WERI-Rb-1 (cell line): ENCODE data around the gene DLG3.

Source experiments
- DNase-seq: peaks from one replicate; pipeline ENCODE4 v3.0.0-alpha.2; 2020
- H3K27ac ChIP-seq: fragments of 250-450 bp; sonication (Bioruptor Pico); 2 replicates; pipeline ENCODE4 v1.5.1; 2020; ENCODE audit warnings: mild to moderate bottlenecking, moderate library complexity
- H3K27me3 ChIP-seq: fragments of 250-450 bp; sonication (Bioruptor Pico); 2 replicates; pipeline ENCODE4 v1.5.1; 2021; ENCODE audit warnings: mild to moderate bottlenecking, low read depth, moderate library complexity; ENCODE audit not compliant: insufficient read depth, severe bottlenecking
- H3K36me3 ChIP-seq: fragments of 250-450 bp; sonication (Bioruptor Pico); 2 replicates; pipeline ENCODE4 v1.5.1; 2020; ENCODE audit warnings: mild to moderate bottlenecking, moderate library complexity
- H3K4me3 ChIP-seq: 2 replicates; pipeline ENCODE4 v1.5.1; 2011; ENCODE audit warnings: low read depth, mild to moderate bottlenecking, control low read depth, low read length
- H3K9me3 ChIP-seq: fragments of 250-450 bp; sonication (Bioruptor Pico); 2 replicates; pipeline ENCODE4 v1.5.1; 2021; ENCODE audit warnings: mild to moderate bottlenecking, moderate library complexity; ENCODE audit not compliant: severe bottlenecking
- TF ChIP-seq, protein P1 (sequence below): IDR thresholded peaks from 2 replicates; pipeline ENCODE4 v1.5.1; 2011; ENCODE audit warnings: low read depth, mild to moderate bottlenecking, control low read depth, inconsistent platforms, low read length

DLG3 gene

DNA sequence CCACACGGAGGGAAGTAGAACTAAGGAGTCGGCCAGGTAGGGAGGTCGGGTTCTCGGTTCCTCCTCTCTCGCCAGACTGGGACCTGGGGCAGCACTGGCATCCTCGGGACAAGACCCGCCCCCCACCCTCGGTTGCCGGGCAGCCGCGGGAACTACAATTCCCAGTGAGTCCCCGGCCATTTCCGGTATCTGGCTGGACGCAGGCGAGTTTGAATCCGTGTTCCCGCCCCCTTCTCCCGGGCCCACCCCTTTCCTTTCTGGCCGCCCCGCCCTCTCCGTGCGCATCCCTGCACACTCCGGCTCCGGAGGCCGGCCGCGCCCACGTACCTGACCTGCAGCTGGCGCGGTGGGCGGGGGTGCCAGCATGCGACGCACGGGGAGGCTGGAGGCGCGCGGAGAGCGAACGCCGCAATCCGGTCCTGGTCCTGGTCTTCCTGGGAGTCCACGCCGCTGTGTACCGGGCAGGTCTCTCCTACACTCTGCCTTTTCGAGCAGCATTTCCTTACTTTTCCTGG, 10.2 kb upstream of the DLG3 start:
- peak overlapping the region; percentile 49 for H3K27ac ChIP-seq
- peak; percentile 89 for DNase-seq
- H3K9me3 ChIP-seq, result no peaks in the 10 kb centered on the region
- H3K36me3 ChIP-seq, result no peaks in the 10 kb centered on the region
- peaks cover 33% of the 10 kb centered on the region for H3K27me3 ChIP-seq
- TF ChIP-seq, protein P1, sequence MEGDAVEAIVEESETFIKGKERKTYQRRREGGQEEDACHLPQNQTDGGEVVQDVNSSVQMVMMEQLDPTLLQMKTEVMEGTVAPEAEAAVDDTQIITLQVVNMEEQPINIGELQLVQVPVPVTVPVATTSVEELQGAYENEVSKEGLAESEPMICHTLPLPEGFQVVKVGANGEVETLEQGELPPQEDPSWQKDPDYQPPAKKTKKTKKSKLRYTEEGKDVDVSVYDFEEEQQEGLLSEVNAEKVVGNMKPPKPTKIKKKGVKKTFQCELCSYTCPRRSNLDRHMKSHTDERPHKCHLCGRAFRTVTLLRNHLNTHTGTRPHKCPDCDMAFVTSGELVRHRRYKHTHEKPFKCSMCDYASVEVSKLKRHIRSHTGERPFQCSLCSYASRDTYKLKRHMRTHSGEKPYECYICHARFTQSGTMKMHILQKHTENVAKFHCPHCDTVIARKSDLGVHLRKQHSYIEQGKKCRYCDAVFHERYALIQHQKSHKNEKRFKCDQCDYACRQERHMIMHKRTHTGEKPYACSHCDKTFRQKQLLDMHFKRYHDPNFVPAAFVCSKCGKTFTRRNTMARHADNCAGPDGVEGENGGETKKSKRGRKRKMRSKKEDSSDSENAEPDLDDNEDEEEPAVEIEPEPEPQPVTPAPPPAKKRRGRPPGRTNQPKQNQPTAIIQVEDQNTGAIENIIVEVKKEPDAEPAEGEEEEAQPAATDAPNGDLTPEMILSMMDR, result no peak
- peak overlapping the region; percentile 63 for H3K4me3 ChIP-seq

DNA sequence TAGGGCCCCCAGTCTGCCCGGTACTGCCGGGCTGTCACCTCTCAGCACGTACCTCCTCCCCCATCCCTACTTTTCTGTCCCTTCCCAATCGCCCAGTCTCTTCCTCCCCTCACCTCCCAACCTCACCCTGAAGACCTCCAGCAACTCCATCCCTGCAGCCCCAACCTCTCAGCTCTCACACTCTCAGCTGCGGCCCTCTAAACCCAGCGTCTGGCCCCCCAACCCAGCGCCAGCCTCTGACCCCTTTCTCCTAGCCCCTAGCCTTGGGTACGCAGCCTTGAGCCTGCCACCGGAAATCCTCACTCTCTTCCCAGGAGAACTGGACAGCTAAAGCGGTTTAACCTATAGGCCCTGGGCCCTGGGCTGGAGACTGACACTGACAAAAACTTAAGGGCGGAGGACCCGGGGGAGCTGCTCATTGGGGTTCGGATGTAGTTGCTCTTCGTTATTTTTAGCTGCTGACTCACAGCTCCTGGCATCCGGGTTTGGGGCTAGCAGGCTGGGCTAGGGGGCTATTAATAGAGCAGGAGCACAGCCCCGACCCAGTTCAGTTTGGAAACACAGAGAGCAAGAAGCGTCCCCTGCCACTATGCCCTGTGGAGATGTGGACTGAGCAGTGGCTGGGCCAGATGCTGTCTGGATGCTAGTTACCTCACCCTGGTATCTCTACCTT, 9.6 kb upstream of the DLG3 start:
- Histone ChIP-seq H3K27ac (no peak overlapping the region), H3K27me3 (peaks cover 36% of the 10 kb centered on the region), H3K36me3 (no peaks in the 10 kb centered on the region), H3K9me3 (no peaks in the 10 kb centered on the region), H3K4me3 (peak overlapping the region; percentile 63)
- TF ChIP-seq, protein P1, result no peak
- no peak for DNase-seq

DNA sequence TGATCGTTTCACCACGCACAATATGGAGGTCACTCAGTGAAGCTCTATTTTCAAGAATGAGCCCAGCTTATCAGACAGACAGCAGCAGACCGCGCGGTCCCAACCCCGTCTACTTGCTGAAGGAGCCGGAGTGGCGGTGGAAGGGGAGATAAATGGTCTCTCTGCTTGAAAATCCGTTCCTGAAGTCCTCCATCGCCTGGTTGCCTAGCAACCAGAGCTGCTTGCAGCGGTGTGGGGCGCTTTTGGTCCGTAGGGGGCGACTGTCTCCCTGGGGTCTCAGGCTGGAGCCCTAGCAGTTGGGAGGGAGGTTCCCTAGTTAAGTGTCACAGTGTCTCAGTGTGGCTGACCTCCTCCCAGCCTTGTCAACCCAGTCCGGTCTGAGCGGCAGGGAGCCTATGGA, 8.3 kb upstream of the DLG3 start:
- H3K36me3 ChIP-seq, result no peaks in the 10 kb centered on the region
- DNase-seq, result peak; percentile 55
- TF ChIP-seq, protein P1, result peak; percentile 35; the same call in 1 of the 2 replicates
- no peaks in the 10 kb centered on the region for H3K9me3 ChIP-seq
- H3K27me3 ChIP-seq, result peaks cover 49% of the 10 kb centered on the region
- H3K4me3 ChIP-seq, result no peak overlapping the region
- no peak overlapping the region for H3K27ac ChIP-seq

DNA sequence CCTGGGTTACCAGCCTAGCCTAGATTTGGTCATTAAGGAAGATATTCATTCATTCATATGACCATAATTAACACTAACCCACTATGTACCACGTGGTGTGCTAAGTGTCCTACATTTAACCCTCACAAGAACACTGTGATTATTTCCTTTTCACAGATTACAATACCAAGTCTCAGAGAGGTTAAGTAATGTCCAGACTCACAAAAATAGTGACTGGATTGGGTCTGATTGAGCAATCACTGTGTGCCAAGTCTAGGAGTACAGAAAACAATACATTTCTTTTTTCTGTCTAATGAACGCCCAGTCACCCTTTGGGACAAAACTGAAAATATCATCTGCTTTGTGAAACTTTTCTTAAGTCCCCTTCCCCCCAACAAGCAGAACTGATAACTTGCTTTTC, 7.6 kb upstream of the DLG3 start:
- Histone ChIP-seq H3K36me3 (no peaks in the 10 kb centered on the region), H3K9me3 (no peaks in the 10 kb centered on the region), H3K27ac (no peak overlapping the region), H3K4me3 (no peak overlapping the region), H3K27me3 (peaks cover 54% of the 10 kb centered on the region)
- DNase-seq, result no peak
- TF ChIP-seq, protein P1, result no peak

DNA sequence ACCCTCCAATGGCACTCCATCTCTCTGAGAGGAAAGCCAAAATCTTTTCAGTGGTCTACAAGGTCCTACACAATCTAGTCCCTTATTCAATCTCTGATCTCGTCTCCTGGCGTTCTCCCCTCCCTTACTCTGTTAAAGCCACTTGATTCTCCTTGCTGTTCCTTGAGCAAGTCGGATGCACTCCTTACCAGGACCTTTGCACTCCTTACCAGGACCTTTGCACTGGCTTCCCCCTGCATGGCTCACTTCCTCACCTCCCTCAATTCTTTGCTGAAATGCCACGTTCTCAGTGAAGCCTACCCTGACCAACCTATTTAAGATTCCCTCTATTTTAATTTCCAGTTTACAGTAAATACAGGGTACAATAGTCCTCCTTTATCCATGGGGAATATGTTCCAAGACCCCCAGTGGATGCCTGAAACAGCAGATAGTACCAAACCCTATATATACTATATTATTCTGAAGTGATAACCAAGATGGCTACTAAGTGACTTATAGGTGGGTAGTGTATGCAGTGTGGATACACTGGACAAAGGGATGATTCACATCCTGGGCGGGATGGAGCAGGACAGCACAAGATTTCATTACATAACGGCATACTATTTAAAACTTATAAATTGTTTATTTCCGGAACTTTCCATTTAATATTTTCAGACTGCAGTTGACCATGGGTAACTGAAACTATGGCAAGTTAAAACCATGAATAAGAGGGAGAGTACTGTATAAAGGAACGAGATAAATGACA, 6.5 kb upstream of the DLG3 start:
- TF ChIP-seq, protein P1, result no peak
- Histone ChIP-seq H3K9me3 (no peaks in the 10 kb centered on the region), H3K27ac (no peak overlapping the region)

More for the DNA sequence above, 6.5 kb upstream of the DLG3 start:
- H3K36me3 ChIP-seq, result no peaks in the 10 kb centered on the region
- no peak overlapping the region for H3K4me3 ChIP-seq
- peaks cover 65% of the 10 kb centered on the region for H3K27me3 ChIP-seq
- DNase-seq, result no peak
